ENCODE results near the gene PYROXD2.

Gene PYROXD2

GRCh38 chr10:98432330-98432729 is 17.3 kb upstream of the PYROXD2 start:
- no peak overlapping the region for H3K4me2 ChIP-seq (ENCODE audit: low read length)
- peaks cover 77% of the 10 kb centered on the region for H3K36me3 ChIP-seq (ENCODE audit: insufficient read depth, low read length)
- H3K9me3 ChIP-seq (replicated peaks; ENCODE audit: low read length), result no peaks in the 10 kb centered on the region
- H3K4me3 ChIP-seq (ENCODE audit: low read length), result no peak overlapping the region
- H3K9ac ChIP-seq (ENCODE audit: low read depth, low read length), result no peak overlapping the region
- H3K4me1 ChIP-seq (ENCODE audit: control insufficient read depth, insufficient read depth, low read length), result no peaks in the 10 kb centered on the region
- H3K27me3 ChIP-seq (ENCODE audit: control insufficient read depth, insufficient read depth, low read length), result no peaks in the 10 kb centered on the region

- Histone ChIP-seq H3K4me3 (ENCODE audit: low read length) (no peak overlapping the region), H3K36me3 (ENCODE audit: insufficient read depth, low read length) (peaks cover 84% of the 10 kb centered on the region), H3K9ac (ENCODE audit: low read depth, low read length) (no peak overlapping the region), H3K9me3 (replicated peaks; ENCODE audit: low read length) (no peaks in the 10 kb centered on the region), H3K27me3 (ENCODE audit: control insufficient read depth, insufficient read depth, low read length) (no peaks in the 10 kb centered on the region), H3K4me1 (ENCODE audit: control insufficient read depth, insufficient read depth, low read length) (no peaks in the 10 kb centered on the region), H3K4me2 (ENCODE audit: low read length) (no peak overlapping the region)
Observed at GRCh38 chr10:98431016-98431415, 16.0 kb upstream of the PYROXD2 start.

- Histone ChIP-seq H3K27me3 (ENCODE audit: control insufficient read depth, insufficient read depth, low read length) (no peaks in the 10 kb centered on the region), H3K4me2 (ENCODE audit: low read length) (no peak overlapping the region), H3K9ac (ENCODE audit: low read depth, low read length) (no peak overlapping the region), H3K9me3 (replicated peaks; ENCODE audit: low read length) (no peaks in the 10 kb centered on the region), H3K4me1 (ENCODE audit: control insufficient read depth, insufficient read depth, low read length) (no peaks in the 10 kb centered on the region), H3K36me3 (ENCODE audit: insufficient read depth, low read length) (peaks cover 84% of the 10 kb centered on the region), H3K4me3 (ENCODE audit: low read length) (no peak overlapping the region)
Observed at GRCh38 chr10:98430427-98430826, 15.4 kb upstream of the PYROXD2 start.

GRCh38 chr10:98429320-98430072 is 14.5 kb upstream of the PYROXD2 start:
- Histone ChIP-seq H3K27me3 (ENCODE audit: control insufficient read depth, insufficient read depth, low read length) (no peaks in the 10 kb centered on the region), H3K4me2 (ENCODE audit: low read length) (no peak overlapping the region), H3K36me3 (ENCODE audit: insufficient read depth, low read length) (peaks cover 76% of the 10 kb centered on the region)

GRCh38 chr10:98427011-98427515 is 12.1 kb upstream of the PYROXD2 start:
- Histone ChIP-seq H3K36me3 (ENCODE audit: insufficient read depth, low read length) (peaks cover 68% of the 10 kb centered on the region), H3K4me2 (ENCODE audit: low read length) (no peak overlapping the region), H3K4me1 (ENCODE audit: control insufficient read depth, insufficient read depth, low read length) (no peaks in the 10 kb centered on the region), H3K9ac (ENCODE audit: low read depth, low read length) (no peak overlapping the region), H3K9me3 (replicated peaks; ENCODE audit: low read length) (no peaks in the 10 kb centered on the region), H3K27me3 (ENCODE audit: control insufficient read depth, insufficient read depth, low read length) (no peaks in the 10 kb centered on the region), H3K4me3 (ENCODE audit: low read length) (no peak overlapping the region)

More at GRCh38 chr10:98429320-98430072, 14.5 kb upstream of the PYROXD2 start:
- Histone ChIP-seq H3K9me3 (replicated peaks; ENCODE audit: low read length) (no peaks in the 10 kb centered on the region), H3K4me3 (ENCODE audit: low read length) (no peak overlapping the region), H3K4me1 (ENCODE audit: control insufficient read depth, insufficient read depth, low read length) (no peaks in the 10 kb centered on the region), H3K9ac (ENCODE audit: low read depth, low read length) (no peak overlapping the region)

GRCh38 chr10:98425511-98426352 is 10.8 kb upstream of the PYROXD2 start:
- H3K27me3 ChIP-seq (ENCODE audit: control insufficient read depth, insufficient read depth, low read length), result no peaks in the 10 kb centered on the region
- H3K4me2 ChIP-seq (ENCODE audit: low read length), result no peak overlapping the region
- H3K4me1 ChIP-seq (ENCODE audit: control insufficient read depth, insufficient read depth, low read length), result no peaks in the 10 kb centered on the region
- peaks cover 55% of the 10 kb centered on the region for H3K36me3 ChIP-seq (ENCODE audit: insufficient read depth, low read length)
- no peaks in the 10 kb centered on the region for H3K9me3 ChIP-seq (replicated peaks; ENCODE audit: low read length)
- H3K4me3 ChIP-seq (ENCODE audit: low read length), result no peak overlapping the region
- H3K9ac ChIP-seq (ENCODE audit: low read depth, low read length), result no peak overlapping the region

GRCh38 chr10:98424295-98425254 is 9.6 kb upstream of the PYROXD2 start:
- Histone ChIP-seq H3K9me3 (replicated peaks; ENCODE audit: low read length) (no peaks in the 10 kb centered on the region), H3K27me3 (ENCODE audit: control insufficient read depth, insufficient read depth, low read length) (no peaks in the 10 kb centered on the region), H3K36me3 (ENCODE audit: insufficient read depth, low read length) (peaks cover 51% of the 10 kb centered on the region), H3K4me2 (ENCODE audit: low read length) (no peak overlapping the region), H3K4me3 (ENCODE audit: low read length) (no peak overlapping the region), H3K4me1 (ENCODE audit: control insufficient read depth, insufficient read depth, low read length) (no peaks in the 10 kb centered on the region), H3K9ac (ENCODE audit: low read depth, low read length) (no peak overlapping the region)

- H3K36me3 ChIP-seq (ENCODE audit: insufficient read depth, low read length), result peaks cover 55% of the 10 kb centered on the region
- H3K4me2 ChIP-seq (ENCODE audit: low read length), result no peak overlapping the region
- no peak overlapping the region for H3K9ac ChIP-seq (ENCODE audit: low read depth, low read length)
- no peaks in the 10 kb centered on the region for H3K9me3 ChIP-seq (replicated peaks; ENCODE audit: low read length)
- no peaks in the 10 kb centered on the region for H3K27me3 ChIP-seq (ENCODE audit: control insufficient read depth, insufficient read depth, low read length)
- no peaks in the 10 kb centered on the region for H3K4me1 ChIP-seq (ENCODE audit: control insufficient read depth, insufficient read depth, low read length)
- no peak overlapping the region for H3K4me3 ChIP-seq (ENCODE audit: low read length)
Observed at GRCh38 chr10:98423691-98424120, 8.7 kb upstream of the PYROXD2 start.

- H3K9me3 ChIP-seq (replicated peaks; ENCODE audit: low read length), result no peaks in the 10 kb centered on the region
- peaks cover 54% of the 10 kb centered on the region for H3K36me3 ChIP-seq (ENCODE audit: insufficient read depth, low read length)
- no peak overlapping the region for H3K9ac ChIP-seq (ENCODE audit: low read depth, low read length)
- no peak overlapping the region for H3K4me2 ChIP-seq (ENCODE audit: low read length)
- H3K4me3 ChIP-seq (ENCODE audit: low read length), result no peak overlapping the region
- no peaks in the 10 kb centered on the region for H3K27me3 ChIP-seq (ENCODE audit: control insufficient read depth, insufficient read depth, low read length)
- H3K4me1 ChIP-seq (ENCODE audit: control insufficient read depth, insufficient read depth, low read length), result no peaks in the 10 kb centered on the region
Observed at GRCh38 chr10:98422182-98422581, 7.2 kb upstream of the PYROXD2 start.

GRCh38 chr10:98420786-98421185 is 5.8 kb upstream of the PYROXD2 start:
- H3K9ac ChIP-seq (ENCODE audit: low read depth, low read length), result no peak overlapping the region
- H3K9me3 ChIP-seq (replicated peaks; ENCODE audit: low read length), result no peaks in the 10 kb centered on the region
- no peaks in the 10 kb centered on the region for H3K4me1 ChIP-seq (ENCODE audit: control insufficient read depth, insufficient read depth, low read length)
- no peak overlapping the region for H3K4me2 ChIP-seq (ENCODE audit: low read length)
- no peak overlapping the region for H3K4me3 ChIP-seq (ENCODE audit: low read length)
- no peaks in the 10 kb centered on the region for H3K27me3 ChIP-seq (ENCODE audit: control insufficient read depth, insufficient read depth, low read length)
- peaks cover 44% of the 10 kb centered on the region for H3K36me3 ChIP-seq (ENCODE audit: insufficient read depth, low read length)

Measured in skeletal muscle satellite cell (primary cell).